Measurements from ENCODE around the gene SIPA1L3.

GRCh38 chr19:37991176-37991835 is 84.3 kb downstream of the SIPA1L3 start:
- TF ChIP-seq, protein P1, sequence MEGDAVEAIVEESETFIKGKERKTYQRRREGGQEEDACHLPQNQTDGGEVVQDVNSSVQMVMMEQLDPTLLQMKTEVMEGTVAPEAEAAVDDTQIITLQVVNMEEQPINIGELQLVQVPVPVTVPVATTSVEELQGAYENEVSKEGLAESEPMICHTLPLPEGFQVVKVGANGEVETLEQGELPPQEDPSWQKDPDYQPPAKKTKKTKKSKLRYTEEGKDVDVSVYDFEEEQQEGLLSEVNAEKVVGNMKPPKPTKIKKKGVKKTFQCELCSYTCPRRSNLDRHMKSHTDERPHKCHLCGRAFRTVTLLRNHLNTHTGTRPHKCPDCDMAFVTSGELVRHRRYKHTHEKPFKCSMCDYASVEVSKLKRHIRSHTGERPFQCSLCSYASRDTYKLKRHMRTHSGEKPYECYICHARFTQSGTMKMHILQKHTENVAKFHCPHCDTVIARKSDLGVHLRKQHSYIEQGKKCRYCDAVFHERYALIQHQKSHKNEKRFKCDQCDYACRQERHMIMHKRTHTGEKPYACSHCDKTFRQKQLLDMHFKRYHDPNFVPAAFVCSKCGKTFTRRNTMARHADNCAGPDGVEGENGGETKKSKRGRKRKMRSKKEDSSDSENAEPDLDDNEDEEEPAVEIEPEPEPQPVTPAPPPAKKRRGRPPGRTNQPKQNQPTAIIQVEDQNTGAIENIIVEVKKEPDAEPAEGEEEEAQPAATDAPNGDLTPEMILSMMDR (conservative IDR thresholded peaks at IDR 0.05; ENCODE audit: low read depth, low read length): no peak
- no peak for TF ChIP-seq EZH2 (IDR thresholded peaks at IDR 0.05; ENCODE audit: borderline replicate concordance, low read depth, low read length, poor library complexity, severe bottlenecking)

Measured in A673 (cell line).